Neuronal stem cell (in vitro differentiated cells): ENCODE results near the gene GIT2.
A peak's percentile ranks its signal among the peaks of the same experiment; 100 is the strongest.

ENCODE experiments used
- DNase-seq: peaks from one replicate; pipeline ENCODE4 v3.0.0-alpha.2; 2013; ENCODE audit warnings: low spot score
- H2AFZ ChIP-seq: one replicate; pipeline ENCODE4 v1.6.1; 2013; ENCODE audit warnings: mild to moderate bottlenecking, low read length, inconsistent platforms
- H2AK5ac ChIP-seq: 2 replicates; pipeline ENCODE4 v1.6.1; 2013; ENCODE audit warnings: low read depth, mild to moderate bottlenecking, inconsistent platforms, low read length, moderate library complexity, mixed read lengths
- H2BK120ac ChIP-seq: 2 replicates; pipeline ENCODE4 v1.6.1; 2013; ENCODE audit warnings: low read depth, mild to moderate bottlenecking, inconsistent platforms, low read length, moderate library complexity, mixed read lengths
- H2BK12ac ChIP-seq: one replicate; pipeline ENCODE4 v1.6.1; 2013; ENCODE audit warnings: low read length, inconsistent platforms
- H2BK15ac ChIP-seq: 2 replicates; pipeline ENCODE4 v1.6.1; 2013; ENCODE audit warnings: mild to moderate bottlenecking, low read length, inconsistent platforms, mixed read lengths
- H2BK5ac ChIP-seq: one replicate; pipeline ENCODE4 v1.6.1; 2013; ENCODE audit warnings: inconsistent platforms, mild to moderate bottlenecking, low read length, moderate library complexity
- H3K14ac ChIP-seq: one replicate; pipeline ENCODE4 v1.6.1; 2013; ENCODE audit warnings: low read length, inconsistent platforms
- H3K18ac ChIP-seq: 2 replicates; pipeline ENCODE4 v1.6.1; 2013; ENCODE audit warnings: low read length, inconsistent platforms
- H3K23ac ChIP-seq: 2 replicates; pipeline ENCODE4 v1.6.1; 2013; ENCODE audit warnings: low read depth, mild to moderate bottlenecking, mixed read lengths, low read length, inconsistent platforms; ENCODE audit not compliant: poor library complexity
- H3K27ac ChIP-seq: replicated peaks from 3 replicates; pipeline ENCODE4 v1.5.1; 2013; ENCODE audit warnings: low read length, inconsistent platforms
- H3K27me3 ChIP-seq, 3 experiments: 2 replicates each; pipeline ENCODE4 v1.6.1; 2013; ENCODE audit warnings: low read length in 3 of 3, mild to moderate bottlenecking in 2 of 3, inconsistent platforms in 1 of 3, low read depth in 1 of 3, mixed read lengths in 1 of 3, moderate library complexity in 1 of 3; ENCODE audit not compliant: control insufficient read depth in 3 of 3, insufficient read depth in 3 of 3
- H3K36me3 ChIP-seq, 2 donors: replicated peaks in 1 of 2; 2 replicates each; pipeline ENCODE4 v1.6.1; 2013; ENCODE audit warnings: low read length in 2 of 2; ENCODE audit not compliant: control insufficient read depth in 2 of 2, insufficient read depth in 2 of 2
- H3K4ac ChIP-seq: 2 replicates; pipeline ENCODE4 v1.6.1; 2013; ENCODE audit warnings: inconsistent platforms, mild to moderate bottlenecking, low read length, moderate library complexity
- H3K4me1 ChIP-seq, 2 donors: 1 replicate in 1 of 2; 2 replicates in 1 of 2; pipeline ENCODE4 v1.6.1; 2013; ENCODE audit warnings: low read length in 2 of 2, low read depth in 1 of 2; ENCODE audit not compliant: control insufficient read depth in 2 of 2, insufficient read depth in 1 of 2
- H3K4me2 ChIP-seq: one replicate; pipeline ENCODE4 v1.6.1; 2013; ENCODE audit warnings: mild to moderate bottlenecking, low read length, inconsistent platforms; ENCODE audit not compliant: insufficient read depth, poor library complexity, severe bottlenecking
- H3K4me3 ChIP-seq, 2 donors: 2 replicates each; pipeline ENCODE4 v1.5.1; 2013; ENCODE audit warnings: low read length in 2 of 2, mild to moderate bottlenecking in 2 of 2, inconsistent platforms in 1 of 2, moderate library complexity in 1 of 2
- H3K79me1 ChIP-seq: one replicate; pipeline ENCODE4 v1.6.1; 2013; ENCODE audit warnings: low read depth, mild to moderate bottlenecking, inconsistent platforms, low read length, moderate library complexity
- H3K9ac ChIP-seq: one replicate; pipeline ENCODE4 v1.6.1; 2013; ENCODE audit warnings: mild to moderate bottlenecking, low read depth, low read length, inconsistent platforms; ENCODE audit not compliant: poor library complexity
- H3K9me3 ChIP-seq, 2 donors: replicated peaks in 1 of 2; 2 replicates each; pipeline versions ENCODE3 to v1.6.1; 2013; ENCODE audit warnings: low read length in 2 of 2, mild to moderate bottlenecking in 2 of 2, inconsistent platforms in 1 of 2, low read depth in 1 of 2, mixed read lengths in 1 of 2, moderate library complexity in 1 of 2; ENCODE audit not compliant: control insufficient read depth in 2 of 2, insufficient read depth in 1 of 2
- H4K8ac ChIP-seq: one replicate; pipeline ENCODE4 v1.6.1; 2013; ENCODE audit warnings: low read depth, mild to moderate bottlenecking, inconsistent platforms, low read length, moderate library complexity
- H4K91ac ChIP-seq: one replicate; pipeline ENCODE4 v1.6.1; 2013; ENCODE audit warnings: low read length, low read depth, mild to moderate bottlenecking, inconsistent platforms; ENCODE audit not compliant: poor library complexity
- WGBS, 2 donors: extraction: QIAGEN DNeasy Blood & Tissue Kit; methylation state at CpG; one replicate each; pipeline ENCODE4 v1.1.7; 2013; ENCODE audit warnings: missing lambda C conversion rate in 2 of 2, mixed read lengths in 1 of 2; ENCODE audit not compliant: insufficient read length in 2 of 2, insufficient replicate concordance in 1 of 2; ENCODE audit errors: extremely low coverage in 2 of 2; 5-methylcytosine and 5-hydroxymethylcytosine counted together

GIT2 gene

GRCh38 chr12:109949089-109949488 lies 47.1 kb downstream of the GIT2 start:
- Histone ChIP-seq H2BK12ac (no peak overlapping the region), H3K4ac (no peak overlapping the region), H4K8ac (no peak overlapping the region), H3K4me2 (no peak overlapping the region), H2BK15ac (no peak overlapping the region), H3K18ac (no peak overlapping the region), H3K4me1 (peaks cover 23 to 62% of the 10 kb centered on the region in 2 donors), H3K23ac (no peak overlapping the region), H3K14ac (no peak overlapping the region), H3K27me3 (no peaks in the 10 kb centered on the region), H3K27ac (no peak overlapping the region), H2AK5ac (no peak overlapping the region), H3K9me3 (no peaks in the 10 kb centered on the region), H3K36me3 (peaks cover 11 to 62% of the 10 kb centered on the region in 2 donors), H2BK120ac (no peak overlapping the region), H2AFZ (no peak overlapping the region), H4K91ac (no peak overlapping the region), H3K9ac (no peak overlapping the region), H2BK5ac (no peak overlapping the region), H3K4me3 (no peak overlapping the region), H3K79me1 (no peaks in the 10 kb centered on the region)
- no CpG with 5 or more reads among the region's 1 CpG for WGBS, 2 donors
- no peak for DNase-seq

- Histone ChIP-seq H3K27me3 (no peaks in the 10 kb centered on the region), H3K4ac (no peak overlapping the region), H2AFZ (no peak overlapping the region), H2AK5ac (no peak overlapping the region), H3K4me2 (no peak overlapping the region), H3K27ac (no peak overlapping the region), H2BK15ac (no peak overlapping the region), H3K18ac (no peak overlapping the region), H3K14ac (no peak overlapping the region), H3K9ac (no peak overlapping the region), H3K4me1 (peaks cover 23 to 62% of the 10 kb centered on the region in 2 donors), H3K4me3 (no peak overlapping the region), H3K79me1 (no peaks in the 10 kb centered on the region), H4K91ac (no peak overlapping the region), H4K8ac (no peak overlapping the region), H3K36me3 (peaks cover 11 to 57% of the 10 kb centered on the region in 2 donors), H2BK120ac (no peak overlapping the region), H2BK5ac (no peak overlapping the region), H3K23ac (no peak overlapping the region), H2BK12ac (no peak overlapping the region), H3K9me3 (no peaks in the 10 kb centered on the region)
- DNase-seq: no peak
- WGBS, 2 donors: no CpG with 5 or more reads among the region's 4 CpGs
Observed at GRCh38 chr12:109948368-109948767, 47.8 kb downstream of the GIT2 start.

DNA sequence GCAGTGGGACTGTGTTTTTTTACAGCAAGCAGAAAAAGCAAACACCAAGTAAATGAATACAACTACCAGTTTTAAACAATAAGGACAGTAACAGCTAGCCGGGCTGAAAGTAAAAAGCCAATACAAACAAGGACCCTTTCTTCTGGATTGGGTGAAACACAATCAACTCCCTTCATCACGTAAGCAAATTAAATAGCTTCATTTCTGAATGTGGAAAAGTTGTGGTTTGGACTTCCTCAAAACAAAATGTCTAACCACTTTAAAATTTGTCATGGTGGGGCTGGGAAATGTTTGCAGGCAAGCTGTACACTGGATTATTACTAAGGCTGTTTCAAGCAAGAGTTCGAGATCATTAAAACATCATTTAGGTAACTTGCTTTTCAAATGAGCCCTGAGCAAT lies 48.6 kb downstream of the GIT2 start:
- Histone ChIP-seq H2BK120ac (no peak overlapping the region), H2BK12ac (no peak overlapping the region), H3K23ac (no peak overlapping the region), H3K4me3 (no peak overlapping the region), H4K8ac (no peak overlapping the region), H3K4ac (no peak overlapping the region), H3K36me3 (peaks cover 6 to 53% of the 10 kb centered on the region in 2 donors), H3K9me3 (no peaks in the 10 kb centered on the region), H2AFZ (no peak overlapping the region), H3K14ac (no peak overlapping the region), H3K4me1 (peaks cover 23 to 62% of the 10 kb centered on the region in 2 donors), H3K27ac (peak overlapping the region; percentile 27), H2AK5ac (no peak overlapping the region), H3K79me1 (no peaks in the 10 kb centered on the region), H3K4me2 (no peak overlapping the region), H4K91ac (no peak overlapping the region), H2BK15ac (no peak overlapping the region), H3K9ac (no peak overlapping the region), H3K27me3 (no peaks in the 10 kb centered on the region), H2BK5ac (no peak overlapping the region), H3K18ac (no peak overlapping the region)
- no peak for DNase-seq
- WGBS, 2 donors: no CpG with 5 or more reads among the region's 3 CpGs

DNA sequence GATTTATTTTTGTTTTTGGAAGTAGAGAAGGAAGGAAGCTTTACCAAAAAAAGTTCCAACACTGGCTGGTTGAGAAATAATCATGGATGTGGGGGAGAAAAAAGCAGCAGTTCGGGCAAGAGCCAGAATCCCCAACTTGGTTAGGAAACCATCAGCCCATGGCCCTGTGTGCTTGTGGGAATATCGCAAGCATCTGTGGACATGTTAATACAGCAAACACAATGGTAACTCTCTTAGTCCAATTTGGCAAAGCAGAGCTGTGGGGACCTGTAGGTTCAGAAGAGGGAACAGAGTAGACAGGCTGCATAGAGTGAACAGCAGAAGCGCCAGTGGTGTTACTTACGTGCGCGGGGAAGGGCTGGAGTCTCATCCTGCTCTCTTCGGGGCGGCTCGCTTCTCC lies 49.3 kb downstream of the GIT2 start:
- Histone ChIP-seq H3K18ac (peak overlapping the region; percentile 12), H3K9me3 (no peaks in the 10 kb centered on the region), H4K91ac (no peak overlapping the region), H3K27me3 (no peaks in the 10 kb centered on the region), H3K23ac (no peak overlapping the region), H3K4ac (no peak overlapping the region), H3K36me3 (peaks cover 2 to 49% of the 10 kb centered on the region in 2 donors), H2AK5ac (peak overlapping the region; percentile 70), H4K8ac (no peak overlapping the region), H3K4me2 (no peak overlapping the region), H3K9ac (no peak overlapping the region), H2BK15ac (no peak overlapping the region), H2BK12ac (no peak overlapping the region), H3K79me1 (no peaks in the 10 kb centered on the region), H2AFZ (peak overlapping the region; percentile 65), H2BK120ac (no peak overlapping the region), H3K4me3 (no peak overlapping the region), H3K4me1 (peaks cover 23 to 62% of the 10 kb centered on the region in 2 donors), H3K27ac (peak overlapping the region; percentile 27), H3K14ac (no peak overlapping the region), H2BK5ac (no peak overlapping the region)
- no CpG with 5 or more reads among the region's 9 CpGs for WGBS, 2 donors
- no peak for DNase-seq
